Parathyroid adenoma (tissue), 2 donors: Measurements from ENCODE around the gene AKR1E2.

Experiments used
- H2AFZ ChIP-seq: fragments of 300-600 bp; sonication (generic); one replicate; pipeline ENCODE4 v1.7.0; 2017; ENCODE audit warnings: antibody characterized with exemption, mild to moderate bottlenecking
- H3K27ac ChIP-seq: fragments of 300-600 bp; sonication (generic); one replicate; pipeline ENCODE4 v1.7.0; 2017
- H3K27me3 ChIP-seq: fragments of 300-600 bp; sonication (generic); one replicate; pipeline ENCODE4 v1.7.0; 2017; ENCODE audit warnings: low read length; ENCODE audit not compliant: control insufficient read depth, insufficient read depth
- H3K36me3 ChIP-seq: fragments of 300-600 bp; sonication (generic); one replicate; pipeline ENCODE4 v1.7.0; 2017; ENCODE audit warnings: low read length; ENCODE audit not compliant: control insufficient read depth, insufficient read depth
- H3K4me1 ChIP-seq: fragments of 300-600 bp; sonication (generic); one replicate; pipeline ENCODE4 v1.7.0; 2017; ENCODE audit warnings: control low read depth
- H3K4me2 ChIP-seq: fragments of 300-600 bp; sonication (generic); one replicate; pipeline ENCODE4 v1.7.0; 2017; ENCODE audit warnings: low read length
- H3K4me3 ChIP-seq: fragments of 300-600 bp; sonication (generic); one replicate; pipeline ENCODE4 v1.7.0; 2017; ENCODE audit warnings: low read depth, low read length
- H3K79me2 ChIP-seq: fragments of 300-600 bp; sonication (generic); one replicate; pipeline ENCODE4 v1.7.0; 2017; ENCODE audit warnings: control low read depth
- H3K9ac ChIP-seq: fragments of 300-600 bp; sonication (generic); one replicate; pipeline ENCODE4 v1.7.0; 2017; ENCODE audit warnings: mild to moderate bottlenecking
- H3K9me3 ChIP-seq: fragments of 300-600 bp; sonication (generic); one replicate; pipeline ENCODE4 v1.7.0; 2017; ENCODE audit warnings: low read length; ENCODE audit not compliant: control insufficient read depth
- TF ChIP-seq, protein P1 (sequence below): fragments of 300-600 bp; sonication (generic); IDR thresholded peaks from one replicate; pipeline ENCODE4 v1.7.0; 2017; ENCODE audit warnings: antibody characterized with exemption, mild to moderate bottlenecking
- donor health status: primary hyperparathyroidism.

AKR1E2 gene

DNA sequence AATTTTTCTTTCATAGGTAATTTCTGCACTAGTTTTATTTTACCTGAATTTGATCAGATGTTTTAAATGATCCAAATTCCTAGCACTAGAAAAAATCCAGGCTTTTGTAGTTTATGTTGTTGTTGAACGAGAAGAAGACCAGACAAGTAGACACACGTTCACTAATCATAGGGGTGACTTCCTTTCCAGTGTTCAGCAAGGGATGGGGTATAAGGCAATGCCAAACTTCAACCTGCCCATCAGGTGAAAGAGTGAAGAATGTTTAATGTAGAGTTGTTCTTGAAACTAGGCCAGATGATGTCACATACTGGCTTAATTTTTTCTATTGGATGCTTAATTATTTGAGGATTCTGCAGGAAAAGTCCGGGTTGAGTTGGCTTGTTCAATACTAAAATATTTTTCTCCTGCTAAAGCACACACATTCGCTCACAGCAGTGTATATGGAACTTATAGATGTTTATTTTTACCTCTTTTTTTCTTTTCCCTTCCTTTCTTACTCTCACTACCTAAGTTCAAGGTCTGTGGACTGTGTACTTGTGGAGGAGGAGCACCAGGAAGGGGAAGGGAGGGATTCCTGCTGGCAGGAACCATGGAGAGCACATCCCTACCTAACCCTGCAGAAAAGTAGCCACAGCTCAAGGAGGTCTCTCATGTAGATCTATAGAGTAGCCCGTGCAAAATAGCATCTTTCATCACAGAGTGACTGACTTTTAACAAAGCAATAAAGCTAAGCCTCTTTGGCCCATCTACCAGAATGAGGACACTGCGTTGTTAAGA, 23.1 kb upstream of the AKR1E2 start:
- no peak overlapping the region for H2AFZ ChIP-seq
- H3K9me3 ChIP-seq: no peaks in the 10 kb centered on the region
- no peaks in the 10 kb centered on the region for H3K36me3 ChIP-seq
- TF ChIP-seq, protein P1, sequence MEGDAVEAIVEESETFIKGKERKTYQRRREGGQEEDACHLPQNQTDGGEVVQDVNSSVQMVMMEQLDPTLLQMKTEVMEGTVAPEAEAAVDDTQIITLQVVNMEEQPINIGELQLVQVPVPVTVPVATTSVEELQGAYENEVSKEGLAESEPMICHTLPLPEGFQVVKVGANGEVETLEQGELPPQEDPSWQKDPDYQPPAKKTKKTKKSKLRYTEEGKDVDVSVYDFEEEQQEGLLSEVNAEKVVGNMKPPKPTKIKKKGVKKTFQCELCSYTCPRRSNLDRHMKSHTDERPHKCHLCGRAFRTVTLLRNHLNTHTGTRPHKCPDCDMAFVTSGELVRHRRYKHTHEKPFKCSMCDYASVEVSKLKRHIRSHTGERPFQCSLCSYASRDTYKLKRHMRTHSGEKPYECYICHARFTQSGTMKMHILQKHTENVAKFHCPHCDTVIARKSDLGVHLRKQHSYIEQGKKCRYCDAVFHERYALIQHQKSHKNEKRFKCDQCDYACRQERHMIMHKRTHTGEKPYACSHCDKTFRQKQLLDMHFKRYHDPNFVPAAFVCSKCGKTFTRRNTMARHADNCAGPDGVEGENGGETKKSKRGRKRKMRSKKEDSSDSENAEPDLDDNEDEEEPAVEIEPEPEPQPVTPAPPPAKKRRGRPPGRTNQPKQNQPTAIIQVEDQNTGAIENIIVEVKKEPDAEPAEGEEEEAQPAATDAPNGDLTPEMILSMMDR: no peak
- H3K79me2 ChIP-seq: no peaks in the 10 kb centered on the region
- no peak overlapping the region for H3K4me3 ChIP-seq
- no peak overlapping the region for H3K27ac ChIP-seq
- no peak overlapping the region for H3K9ac ChIP-seq
- no peak overlapping the region for H3K4me2 ChIP-seq
- H3K4me1 ChIP-seq: no peaks in the 10 kb centered on the region
- H3K27me3 ChIP-seq: no peaks in the 10 kb centered on the region

- no peak overlapping the region for H3K9ac ChIP-seq
- no peaks in the 10 kb centered on the region for H3K79me2 ChIP-seq
- H3K4me2 ChIP-seq: no peak overlapping the region
- H3K4me3 ChIP-seq: no peak overlapping the region
- H3K4me1 ChIP-seq: no peaks in the 10 kb centered on the region
- no peak overlapping the region for H3K27ac ChIP-seq
- no peaks in the 10 kb centered on the region for H3K27me3 ChIP-seq
- no peaks in the 10 kb centered on the region for H3K36me3 ChIP-seq
- H3K9me3 ChIP-seq: no peaks in the 10 kb centered on the region
- H2AFZ ChIP-seq: no peak overlapping the region
- TF ChIP-seq, protein P1: no peak
Measured at GRCh38 chr10:4803822-4804221, 22.2 kb upstream of the AKR1E2 start.

DNA sequence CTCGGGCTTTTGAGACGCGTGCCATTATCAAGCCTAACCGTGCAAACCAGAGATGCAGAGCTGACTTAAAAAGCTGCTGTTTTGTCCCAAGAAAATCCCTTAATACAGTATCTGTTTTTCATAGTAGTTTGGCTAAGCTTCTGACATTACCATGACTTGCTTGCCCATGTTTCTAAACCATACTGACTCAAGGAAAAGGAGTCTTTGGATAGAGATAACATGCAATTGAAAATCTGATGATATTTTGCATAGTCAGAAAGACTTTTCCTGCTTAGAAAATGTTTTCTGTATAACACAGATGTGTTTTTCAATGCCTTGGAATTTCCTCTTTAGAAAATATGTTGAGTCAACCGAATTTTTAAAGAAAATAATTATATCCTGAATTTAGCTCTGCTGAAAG, 21.5 kb upstream of the AKR1E2 start:
- Histone ChIP-seq H3K27ac (no peak overlapping the region), H3K4me3 (no peak overlapping the region), H3K36me3 (no peaks in the 10 kb centered on the region), H3K4me2 (no peak overlapping the region), H3K27me3 (no peaks in the 10 kb centered on the region), H3K9me3 (no peaks in the 10 kb centered on the region), H3K9ac (no peak overlapping the region), H2AFZ (no peak overlapping the region), H3K4me1 (no peaks in the 10 kb centered on the region), H3K79me2 (no peaks in the 10 kb centered on the region)
- TF ChIP-seq, protein P1: no peak

DNA sequence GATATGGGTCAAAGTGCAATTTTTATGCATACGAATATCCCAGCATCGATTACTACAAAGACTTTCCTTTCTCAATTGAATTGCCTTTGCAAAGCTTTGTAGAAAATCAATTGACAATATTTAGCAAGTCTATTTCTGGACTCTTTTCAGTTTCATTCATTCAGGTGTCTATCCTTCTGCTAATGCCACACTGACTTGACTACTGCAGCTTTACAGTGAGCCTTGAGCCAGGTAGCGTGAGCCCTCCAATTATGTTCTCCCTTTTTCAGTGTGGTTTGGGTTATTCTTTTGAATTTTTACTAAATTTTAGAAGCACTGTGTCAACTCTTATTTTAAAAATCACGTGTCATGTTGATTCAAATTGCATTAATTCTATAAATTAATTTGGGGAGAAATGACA, 19.5 kb upstream of the AKR1E2 start:
- Histone ChIP-seq H2AFZ (no peak overlapping the region), H3K9me3 (no peaks in the 10 kb centered on the region), H3K27ac (no peak overlapping the region), H3K79me2 (no peaks in the 10 kb centered on the region), H3K27me3 (no peaks in the 10 kb centered on the region), H3K36me3 (no peaks in the 10 kb centered on the region), H3K4me3 (no peak overlapping the region), H3K4me2 (no peak overlapping the region), H3K4me1 (no peaks in the 10 kb centered on the region), H3K9ac (no peak overlapping the region)
- TF ChIP-seq, protein P1: no peak
